SU-DHL-6 (cell line): ENCODE measurements around the gene ALDH1A1.

ENCODE experiments used
- EZH2phosphoT487 ChIP-seq: fragments of 200-600 bp; sonication (generic), shearing (Covaris generic); conservative IDR thresholded peaks from 2 replicates; pipeline ENCODE4 v1.6.1; 2018; ENCODE audit warnings: mild to moderate bottlenecking, antibody characterized with exemption, low read length, moderate library complexity, mixed read lengths
- TF ChIP-seq, protein P1 (sequence below): fragments of 200-600 bp; sonication (generic); IDR thresholded peaks from one replicate; pipeline ENCODE4 v1.5.1; 2017; ENCODE audit warnings: antibody characterized with exemption, mild to moderate bottlenecking, low read length, moderate library complexity; ENCODE audit not compliant: insufficient read depth, poor library complexity, severe bottlenecking

DNA sequence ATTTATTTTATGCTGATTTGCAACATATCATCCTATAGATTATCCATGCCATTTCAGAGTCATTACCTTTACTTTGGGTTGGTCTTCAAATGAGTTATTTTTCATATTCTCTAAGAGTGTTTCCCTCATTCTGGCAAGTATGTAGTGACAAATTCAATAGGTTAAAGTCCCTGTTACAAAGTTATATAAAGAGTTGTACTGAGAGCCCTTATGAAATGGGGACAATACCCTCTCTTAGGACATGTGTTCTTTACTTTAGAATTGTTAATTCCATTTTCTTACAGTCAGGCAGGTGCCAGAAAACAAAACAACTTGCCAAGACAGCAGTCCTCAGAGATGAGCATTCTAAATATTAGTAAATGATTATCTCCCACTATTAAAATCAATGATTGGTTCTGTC lies 6.0 kb downstream of the ALDH1A1 start:
- no peak for TF ChIP-seq EZH2phosphoT487
- TF ChIP-seq, protein P1, sequence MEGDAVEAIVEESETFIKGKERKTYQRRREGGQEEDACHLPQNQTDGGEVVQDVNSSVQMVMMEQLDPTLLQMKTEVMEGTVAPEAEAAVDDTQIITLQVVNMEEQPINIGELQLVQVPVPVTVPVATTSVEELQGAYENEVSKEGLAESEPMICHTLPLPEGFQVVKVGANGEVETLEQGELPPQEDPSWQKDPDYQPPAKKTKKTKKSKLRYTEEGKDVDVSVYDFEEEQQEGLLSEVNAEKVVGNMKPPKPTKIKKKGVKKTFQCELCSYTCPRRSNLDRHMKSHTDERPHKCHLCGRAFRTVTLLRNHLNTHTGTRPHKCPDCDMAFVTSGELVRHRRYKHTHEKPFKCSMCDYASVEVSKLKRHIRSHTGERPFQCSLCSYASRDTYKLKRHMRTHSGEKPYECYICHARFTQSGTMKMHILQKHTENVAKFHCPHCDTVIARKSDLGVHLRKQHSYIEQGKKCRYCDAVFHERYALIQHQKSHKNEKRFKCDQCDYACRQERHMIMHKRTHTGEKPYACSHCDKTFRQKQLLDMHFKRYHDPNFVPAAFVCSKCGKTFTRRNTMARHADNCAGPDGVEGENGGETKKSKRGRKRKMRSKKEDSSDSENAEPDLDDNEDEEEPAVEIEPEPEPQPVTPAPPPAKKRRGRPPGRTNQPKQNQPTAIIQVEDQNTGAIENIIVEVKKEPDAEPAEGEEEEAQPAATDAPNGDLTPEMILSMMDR, result no peak
